Astrocyte of the hippocampus (primary cell): ENCODE measurements around the gene EXOC8.
A peak's percentile ranks its signal among the peaks of the same experiment; 100 is the strongest.

Experiments used
- DNase-seq: peaks from one replicate; pipeline ENCODE4 v3.0.0; 2011; ENCODE audit warnings: low read depth, low spot score

Gene EXOC8

GRCh38 chr1:231337472-231338269, at the start of gene EXOC8:
Gene EXOC8, minus strand, starts transcription at chr1:231337852. Its CDS starts 107 bp downstream, at chr1:231337745.
- peak; percentile 99 for DNase-seq

GRCh38 chr1:231386466-231386865, 48.8 kb upstream of the EXOC8 start:
- DNase-seq = no peak

GRCh38 chr1:231385416-231385748, 47.7 kb upstream of the EXOC8 start:
- DNase-seq = peak; percentile 46

GRCh38 chr1:231384696-231385415, 47.2 kb upstream of the EXOC8 start:
- DNase-seq = peak; percentile 28

- no peak for DNase-seq
Measured at GRCh38 chr1:231383159-231383860, 45.7 kb upstream of the EXOC8 start.

GRCh38 chr1:231382426-231382825, 44.8 kb upstream of the EXOC8 start:
- DNase-seq = no peak

GRCh38 chr1:231381729-231382128, 44.1 kb upstream of the EXOC8 start:
- no peak for DNase-seq

GRCh38 chr1:231376875-231377549, 39.4 kb upstream of the EXOC8 start:
- no peak for DNase-seq

GRCh38 chr1:231376101-231376500, 38.4 kb upstream of the EXOC8 start:
- no peak for DNase-seq

GRCh38 chr1:231374394-231374793, 36.7 kb upstream of the EXOC8 start:
- DNase-seq = no peak

GRCh38 chr1:231372501-231372900, 34.8 kb upstream of the EXOC8 start:
- no peak for DNase-seq

GRCh38 chr1:231369282-231369681, 31.6 kb upstream of the EXOC8 start:
- no peak for DNase-seq

- DNase-seq = no peak
Measured at GRCh38 chr1:231364192-231364591, 26.5 kb upstream of the EXOC8 start.

GRCh38 chr1:231363624-231364023, 26.0 kb upstream of the EXOC8 start:
- DNase-seq = no peak

GRCh38 chr1:231362325-231362724, 24.7 kb upstream of the EXOC8 start:
- DNase-seq = no peak

GRCh38 chr1:231359113-231359512, 21.5 kb upstream of the EXOC8 start:
- peak; percentile 54 for DNase-seq

GRCh38 chr1:231357831-231358354, 20.2 kb upstream of the EXOC8 start:
- DNase-seq = peak; percentile 75

GRCh38 chr1:231357187-231357772, 19.6 kb upstream of the EXOC8 start:
- no peak for DNase-seq

GRCh38 chr1:231355171-231355570, 17.5 kb upstream of the EXOC8 start:
- DNase-seq = peak; percentile 7

- peak; percentile 53 for DNase-seq
Measured at GRCh38 chr1:231354330-231355020, 16.8 kb upstream of the EXOC8 start.

GRCh38 chr1:231353086-231353485, 15.4 kb upstream of the EXOC8 start:
- peak; percentile 72 for DNase-seq
